Body of pancreas (tissue), 4 donors: ENCODE measurements around the gene ALPP.

ENCODE experiments used
- POLR2A ChIP-seq, 3 donors: fragments of 450-650 bp; IDR thresholded peaks; one replicate each; pipeline ENCODE4 v1.6.1; 2016; ENCODE audit warnings: antibody characterized with exemption in 3 of 3, mild to moderate bottlenecking in 2 of 3
- TF ChIP-seq, protein P1 (sequence below), 7 experiments: fragments of 450-650 bp in 4 of 7; fragments of 200-600 bp in 3 of 7; sonication (generic) in 3 of 7; IDR thresholded peaks; one replicate each; pipeline ENCODE4 v1.5.1; 2016 to 2019; ENCODE audit warnings: antibody characterized with exemption in 7 of 7

DNA sequence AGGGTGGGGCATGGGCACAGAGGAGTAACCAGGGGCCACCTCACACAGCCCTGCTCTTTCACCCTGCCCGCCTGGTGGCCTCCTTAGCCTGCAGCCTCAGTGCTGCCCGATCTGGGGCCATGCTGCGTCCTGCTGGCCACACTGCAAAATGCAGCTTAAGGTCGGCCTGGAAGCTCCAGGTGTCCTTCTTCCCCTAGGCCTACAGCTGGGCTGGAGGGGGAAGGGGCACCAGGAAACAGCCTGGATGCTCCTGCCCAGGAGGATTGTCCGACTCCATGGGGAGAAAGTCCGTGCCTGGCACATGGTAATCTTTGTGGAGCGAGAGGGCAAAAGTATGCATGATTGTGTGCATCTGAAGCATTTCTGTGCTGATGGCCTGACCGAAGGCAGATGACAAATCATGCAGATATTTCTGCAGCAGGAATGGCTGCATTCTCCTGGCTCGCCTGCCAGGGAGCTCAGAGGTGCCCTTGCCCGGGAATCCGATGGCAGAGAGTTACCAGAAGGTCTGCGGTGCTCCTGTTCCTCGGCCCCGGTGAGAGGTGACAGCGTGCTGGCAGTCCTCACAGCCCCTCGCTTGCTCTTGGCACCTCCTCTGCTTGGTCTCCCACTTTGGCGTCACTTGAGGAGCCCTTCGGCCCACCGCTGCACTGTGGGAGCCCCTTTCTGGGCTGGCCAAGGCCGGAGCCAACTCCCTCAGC is 12.8 kb upstream of the ALPP start:
- TF ChIP-seq, protein P1, sequence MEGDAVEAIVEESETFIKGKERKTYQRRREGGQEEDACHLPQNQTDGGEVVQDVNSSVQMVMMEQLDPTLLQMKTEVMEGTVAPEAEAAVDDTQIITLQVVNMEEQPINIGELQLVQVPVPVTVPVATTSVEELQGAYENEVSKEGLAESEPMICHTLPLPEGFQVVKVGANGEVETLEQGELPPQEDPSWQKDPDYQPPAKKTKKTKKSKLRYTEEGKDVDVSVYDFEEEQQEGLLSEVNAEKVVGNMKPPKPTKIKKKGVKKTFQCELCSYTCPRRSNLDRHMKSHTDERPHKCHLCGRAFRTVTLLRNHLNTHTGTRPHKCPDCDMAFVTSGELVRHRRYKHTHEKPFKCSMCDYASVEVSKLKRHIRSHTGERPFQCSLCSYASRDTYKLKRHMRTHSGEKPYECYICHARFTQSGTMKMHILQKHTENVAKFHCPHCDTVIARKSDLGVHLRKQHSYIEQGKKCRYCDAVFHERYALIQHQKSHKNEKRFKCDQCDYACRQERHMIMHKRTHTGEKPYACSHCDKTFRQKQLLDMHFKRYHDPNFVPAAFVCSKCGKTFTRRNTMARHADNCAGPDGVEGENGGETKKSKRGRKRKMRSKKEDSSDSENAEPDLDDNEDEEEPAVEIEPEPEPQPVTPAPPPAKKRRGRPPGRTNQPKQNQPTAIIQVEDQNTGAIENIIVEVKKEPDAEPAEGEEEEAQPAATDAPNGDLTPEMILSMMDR (IDR thresholded peaks at IDR 0.05): peak in 3 of 7 experiments; percentile 23 to 35 (median 27)
- no peak for TF ChIP-seq POLR2A (IDR thresholded peaks at IDR 0.05)
